Activated naive CD4-positive, alpha-beta T cell treated with anti-CD3 and anti-CD28 coated beads, Interleukin-2, amount 50 U/mL, for 24 hours (primary cell): ENCODE results near the gene SLC22A8.
"Not testable (repeated sequence)": the region's sequence is repeated elsewhere in the genome, so short reads cannot be mapped to it uniquely, and the experiment has no call there.

Experiments
- H3K27ac Mint-ChIP-seq: one replicate; pipeline ENCODE4 v1.8.0; 2021; ENCODE audit warnings: mild to moderate bottlenecking, mixed read lengths
- H3K27me3 Mint-ChIP-seq: one replicate; pipeline ENCODE4 v1.8.0; 2021; ENCODE audit warnings: mixed read lengths
- H3K36me3 Mint-ChIP-seq: one replicate; pipeline ENCODE4 v1.8.0; 2021; ENCODE audit warnings: mixed read lengths
- H3K4me1 Mint-ChIP-seq: one replicate; pipeline ENCODE4 v1.8.0; 2021; ENCODE audit warnings: mixed read lengths
- H3K4me3 Mint-ChIP-seq: one replicate; pipeline ENCODE4 v1.8.0; 2021; ENCODE audit warnings: mild to moderate bottlenecking, mixed read lengths
- H3K9me3 Mint-ChIP-seq: one replicate; pipeline ENCODE4 v1.8.0; 2021; ENCODE audit warnings: mixed read lengths

The SLC22A8 gene, protein sequence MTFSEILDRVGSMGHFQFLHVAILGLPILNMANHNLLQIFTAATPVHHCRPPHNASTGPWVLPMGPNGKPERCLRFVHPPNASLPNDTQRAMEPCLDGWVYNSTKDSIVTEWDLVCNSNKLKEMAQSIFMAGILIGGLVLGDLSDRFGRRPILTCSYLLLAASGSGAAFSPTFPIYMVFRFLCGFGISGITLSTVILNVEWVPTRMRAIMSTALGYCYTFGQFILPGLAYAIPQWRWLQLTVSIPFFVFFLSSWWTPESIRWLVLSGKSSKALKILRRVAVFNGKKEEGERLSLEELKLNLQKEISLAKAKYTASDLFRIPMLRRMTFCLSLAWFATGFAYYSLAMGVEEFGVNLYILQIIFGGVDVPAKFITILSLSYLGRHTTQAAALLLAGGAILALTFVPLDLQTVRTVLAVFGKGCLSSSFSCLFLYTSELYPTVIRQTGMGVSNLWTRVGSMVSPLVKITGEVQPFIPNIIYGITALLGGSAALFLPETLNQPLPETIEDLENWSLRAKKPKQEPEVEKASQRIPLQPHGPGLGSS

DNA sequence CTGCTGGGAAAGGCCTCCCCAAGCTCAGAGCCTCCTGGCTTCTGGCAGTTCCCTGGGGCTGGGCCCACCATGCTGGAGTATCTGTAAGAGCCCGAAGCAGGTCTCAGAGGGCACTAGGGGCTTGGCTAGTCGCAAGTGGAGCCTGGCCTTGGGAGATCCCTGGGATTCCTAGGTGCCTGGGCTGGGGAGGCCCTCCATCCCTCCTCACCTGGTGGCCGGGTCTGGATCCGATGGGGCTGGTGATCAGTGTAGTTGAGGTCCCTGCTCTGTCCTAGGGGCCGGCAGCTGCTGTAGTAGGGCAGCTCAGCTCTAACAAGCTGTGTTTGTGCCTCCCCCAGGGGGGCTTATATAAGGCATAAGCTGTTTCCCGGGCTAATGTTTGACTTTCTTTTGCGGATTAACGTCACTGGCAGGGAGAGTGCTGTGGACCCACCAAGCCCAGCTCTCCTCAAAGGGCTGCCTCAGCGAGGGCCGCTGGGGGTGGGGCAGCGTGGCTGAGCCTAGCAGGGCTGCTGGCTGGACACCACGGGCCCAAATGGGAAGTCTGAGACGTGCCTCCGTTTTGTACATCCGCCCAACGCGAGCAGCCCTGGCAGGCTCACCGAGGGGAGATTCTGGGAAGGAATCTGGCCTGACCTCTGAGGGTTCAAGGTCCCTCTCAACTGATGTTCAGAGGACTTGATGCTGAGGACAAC is at the start of gene SLC22A8:
SLC22A8 (minus strand) TSS at position 321 of the 695 bp plus-strand sequence. CDS start 883 bp downstream, outside the sequence.
- Mint-ChIP-seq H3K4me3 (no peak within 1 kb of the TSS), H3K4me1 (no peaks in the 10 kb centered on the region), H3K27ac (peak within 1 kb of the TSS; percentile 15), H3K36me3 (no peaks in the 10 kb centered on the region), H3K27me3 (peaks cover 3% of the 10 kb centered on the region), H3K9me3 (no peaks in the 10 kb centered on the region)

DNA sequence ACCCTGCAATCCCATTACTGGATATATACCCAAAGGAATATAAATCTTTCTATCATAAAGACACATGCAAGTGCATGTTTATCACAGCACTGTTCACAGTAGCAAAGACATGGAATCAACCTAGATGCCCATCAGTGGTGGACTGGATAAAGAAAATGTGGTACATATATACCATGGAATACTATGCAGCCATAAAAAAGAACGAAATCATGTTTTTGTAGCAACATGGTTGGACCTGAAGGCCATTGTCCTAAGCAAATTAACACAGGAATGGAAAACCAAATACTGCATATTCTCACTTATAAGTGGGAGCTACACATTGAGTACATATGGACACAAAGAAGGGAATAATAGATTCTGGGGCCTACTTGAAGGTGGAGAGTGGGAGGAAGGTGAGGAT is 30.6 kb upstream of the SLC22A8 start:
- H3K9me3 Mint-ChIP-seq, H3K36me3 Mint-ChIP-seq, H3K27ac Mint-ChIP-seq, H3K4me3 Mint-ChIP-seq, H3K4me1 Mint-ChIP-seq: not testable (repeated sequence)
- H3K27me3 Mint-ChIP-seq = peaks cover 21% of the 10 kb centered on the region

GRCh38 chr11:63042596-63042995 is 27.0 kb upstream of the SLC22A8 start:
- Mint-ChIP-seq H3K27me3 (peaks cover 8% of the 10 kb centered on the region), H3K9me3 (no peaks in the 10 kb centered on the region), H3K27ac (no peak overlapping the region), H3K4me3 (no peak overlapping the region), H3K36me3 (no peaks in the 10 kb centered on the region), H3K4me1 (no peaks in the 10 kb centered on the region)

- no peaks in the 10 kb centered on the region for H3K4me1 Mint-ChIP-seq
- peaks cover 1% of the 10 kb centered on the region for H3K27me3 Mint-ChIP-seq
- H3K4me3 Mint-ChIP-seq = no peak overlapping the region
- no peaks in the 10 kb centered on the region for H3K36me3 Mint-ChIP-seq
- no peak overlapping the region for H3K27ac Mint-ChIP-seq
- no peaks in the 10 kb centered on the region for H3K9me3 Mint-ChIP-seq
Observed at GRCh38 chr11:63032457-63032856, 16.8 kb upstream of the SLC22A8 start.

GRCh38 chr11:63023841-63024648 is 8.4 kb upstream of the SLC22A8 start:
- H3K4me3 Mint-ChIP-seq = no peak overlapping the region
- no peak overlapping the region for H3K27ac Mint-ChIP-seq
- H3K27me3 Mint-ChIP-seq = peaks cover 3% of the 10 kb centered on the region
- H3K4me1 Mint-ChIP-seq = peaks cover 5% of the 10 kb centered on the region
- H3K9me3 Mint-ChIP-seq = no peaks in the 10 kb centered on the region
- no peaks in the 10 kb centered on the region for H3K36me3 Mint-ChIP-seq

GRCh38 chr11:63023222-63023814 is 7.7 kb upstream of the SLC22A8 start:
- peaks cover 2% of the 10 kb centered on the region for H3K27me3 Mint-ChIP-seq
- H3K4me1 Mint-ChIP-seq = peaks cover 5% of the 10 kb centered on the region
- H3K9me3 Mint-ChIP-seq = no peaks in the 10 kb centered on the region
- H3K4me3 Mint-ChIP-seq = no peak overlapping the region
- H3K27ac Mint-ChIP-seq = no peak overlapping the region
- H3K36me3 Mint-ChIP-seq = no peaks in the 10 kb centered on the region

GRCh38 chr11:63022441-63022840 is 6.8 kb upstream of the SLC22A8 start:
- Mint-ChIP-seq H3K27ac (no peak overlapping the region), H3K9me3 (no peaks in the 10 kb centered on the region), H3K36me3 (no peaks in the 10 kb centered on the region), H3K27me3 (peaks cover 5% of the 10 kb centered on the region), H3K4me3 (no peak overlapping the region), H3K4me1 (peaks cover 5% of the 10 kb centered on the region)

DNA sequence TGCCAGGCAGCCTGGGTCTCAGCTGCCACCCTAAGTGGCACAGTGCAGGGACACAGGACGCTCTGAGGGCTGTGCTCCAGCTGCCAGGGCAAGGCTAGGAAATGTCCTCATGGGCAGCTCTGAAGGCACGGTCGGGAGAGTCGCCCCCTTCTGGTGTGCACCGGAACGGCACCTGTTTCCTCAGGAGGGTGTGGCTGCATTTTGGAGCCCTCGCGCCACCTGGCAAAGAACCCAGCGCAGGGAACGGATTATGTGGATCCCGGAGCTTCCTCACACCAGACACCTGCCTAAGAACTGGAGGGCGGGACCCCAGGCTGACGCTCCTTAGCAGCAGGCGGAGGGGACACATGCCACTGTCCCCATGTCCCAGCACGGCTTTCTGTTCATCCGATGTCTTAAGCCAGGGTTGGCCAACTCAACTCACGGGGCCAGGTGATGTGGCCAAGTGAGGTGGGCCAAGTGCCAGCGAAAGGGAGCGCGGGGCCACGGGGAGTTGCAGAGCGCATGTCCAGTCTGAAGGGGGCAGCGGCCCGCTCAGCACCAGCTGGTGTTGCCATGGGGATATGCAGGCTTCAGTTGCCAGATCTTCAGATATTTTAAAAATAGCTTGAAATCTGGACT is 5.1 kb upstream of the SLC22A8 start:
- H3K4me3 Mint-ChIP-seq = no peak overlapping the region
- H3K9me3 Mint-ChIP-seq = no peaks in the 10 kb centered on the region
- peaks cover 5% of the 10 kb centered on the region for H3K27me3 Mint-ChIP-seq
- H3K27ac Mint-ChIP-seq = no peak overlapping the region
- H3K4me1 Mint-ChIP-seq = peaks cover 5% of the 10 kb centered on the region
- no peaks in the 10 kb centered on the region for H3K36me3 Mint-ChIP-seq

GRCh38 chr11:63019506-63019905 is 3.9 kb upstream of the SLC22A8 start:
- peaks cover 3% of the 10 kb centered on the region for H3K27me3 Mint-ChIP-seq
- H3K36me3 Mint-ChIP-seq = no peaks in the 10 kb centered on the region
- peaks cover 5% of the 10 kb centered on the region for H3K4me1 Mint-ChIP-seq
- H3K27ac Mint-ChIP-seq = no peak overlapping the region
- H3K9me3 Mint-ChIP-seq = no peaks in the 10 kb centered on the region
- no peak overlapping the region for H3K4me3 Mint-ChIP-seq

- no peak overlapping the region for H3K4me3 Mint-ChIP-seq
- H3K9me3 Mint-ChIP-seq = no peaks in the 10 kb centered on the region
- H3K27me3 Mint-ChIP-seq = peaks cover 3% of the 10 kb centered on the region
- H3K27ac Mint-ChIP-seq = no peak overlapping the region
- no peaks in the 10 kb centered on the region for H3K4me1 Mint-ChIP-seq
- no peaks in the 10 kb centered on the region for H3K36me3 Mint-ChIP-seq
Observed at GRCh38 chr11:63017306-63017974, 1.8 kb upstream of the SLC22A8 start.

- Mint-ChIP-seq H3K4me1 (no peaks in the 10 kb centered on the region), H3K27ac (peak overlapping the region; percentile 15), H3K36me3 (no peaks in the 10 kb centered on the region), H3K9me3 (no peaks in the 10 kb centered on the region), H3K4me3 (no peak overlapping the region), H3K27me3 (peaks cover 3% of the 10 kb centered on the region)
Observed at GRCh38 chr11:63014408-63015055, 1.1 kb downstream of the SLC22A8 start.

- H3K27ac Mint-ChIP-seq = no peak overlapping the region
Observed at GRCh38 chr11:63012839-63013238, 2.8 kb downstream of the SLC22A8 start.

DNA sequence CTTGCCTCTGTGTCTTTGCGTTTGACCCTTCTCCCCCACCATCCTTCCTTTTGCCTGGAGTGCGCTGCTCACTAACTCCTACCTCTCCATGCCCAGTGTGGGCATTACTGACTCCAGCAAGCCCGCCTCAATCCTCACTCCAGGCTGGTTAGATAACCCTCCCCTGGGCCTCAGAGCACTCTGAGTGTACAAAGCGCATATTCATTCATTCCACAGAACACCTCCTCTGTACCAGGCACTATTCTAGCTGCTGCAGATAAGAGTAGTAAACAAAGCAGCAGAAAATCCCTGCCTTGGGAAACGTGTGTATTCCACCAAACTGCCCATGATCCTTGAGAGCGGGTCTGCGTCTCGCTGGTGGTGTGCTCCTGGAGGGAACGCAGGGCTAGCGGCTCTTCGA is 3.2 kb downstream of the SLC22A8 start:
- H3K36me3 Mint-ChIP-seq = no peaks in the 10 kb centered on the region
- no peak overlapping the region for H3K4me3 Mint-ChIP-seq
- H3K4me1 Mint-ChIP-seq = no peaks in the 10 kb centered on the region
- H3K27ac Mint-ChIP-seq = peak overlapping the region; percentile 17
- no peaks in the 10 kb centered on the region for H3K9me3 Mint-ChIP-seq
- no peaks in the 10 kb centered on the region for H3K27me3 Mint-ChIP-seq

More at GRCh38 chr11:63012839-63013238, 2.8 kb downstream of the SLC22A8 start:
- Mint-ChIP-seq H3K4me3 (no peak overlapping the region), H3K4me1 (no peaks in the 10 kb centered on the region), H3K27me3 (peaks cover 3% of the 10 kb centered on the region), H3K9me3 (no peaks in the 10 kb centered on the region), H3K36me3 (no peaks in the 10 kb centered on the region)

DNA sequence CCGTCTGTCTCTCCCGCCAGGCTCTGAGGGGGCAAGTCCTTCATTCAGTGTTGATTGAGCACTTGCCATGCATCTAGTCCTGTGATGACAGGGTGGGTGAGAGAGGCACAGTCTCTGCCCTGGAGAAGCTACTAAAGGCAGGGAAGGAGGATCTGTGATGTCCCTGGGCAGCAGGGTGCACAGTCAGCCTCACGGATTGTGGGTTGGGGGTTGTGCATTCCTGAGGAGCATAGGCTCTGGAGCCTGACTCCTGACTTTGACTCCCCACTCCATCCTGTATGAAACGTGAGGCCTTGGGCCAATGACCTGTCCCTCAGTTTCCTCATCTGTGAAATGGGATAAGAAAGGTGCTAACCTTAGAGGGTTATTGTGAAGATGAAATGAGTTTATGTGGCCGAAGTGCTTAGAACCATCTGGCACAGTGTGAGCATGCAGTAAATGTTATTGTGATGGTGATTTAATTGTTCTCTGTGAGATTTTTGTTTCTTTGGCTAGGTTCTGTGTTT is 4.7 kb downstream of the SLC22A8 start:
- H3K27ac Mint-ChIP-seq = no peak overlapping the region
- H3K27me3 Mint-ChIP-seq = no peaks in the 10 kb centered on the region
- H3K9me3 Mint-ChIP-seq = no peaks in the 10 kb centered on the region
- H3K4me1 Mint-ChIP-seq = no peaks in the 10 kb centered on the region
- no peak overlapping the region for H3K4me3 Mint-ChIP-seq
- H3K36me3 Mint-ChIP-seq = no peaks in the 10 kb centered on the region
